GM23338 (cell line): ENCODE results near the gene PMAIP1. TPM values are rescaled to one million over a fixed set of nuclear protein-coding genes. Genes with fewer than 3 reads are reported as not detected.

ENCODE experiments used
- ATAC-seq: fragments of 200-7000 bp; cut with Tn5 transposase; 3 replicates; pipeline ENCODE4 v1.9.1; 2020
- DNase-seq: peaks from one replicate; pipeline ENCODE4 v3.0.0-alpha.2; 2015; ENCODE audit warnings: low spot score
- H2AFZ ChIP-seq: fragments of 200-600 bp; sonication (generic); 2 replicates; pipeline ENCODE4 v1.8.0; 2016; ENCODE audit warnings: antibody characterized with exemption, mild to moderate bottlenecking, moderate library complexity
- H3F3A ChIP-seq: fragments of 200-600 bp; sonication (generic); replicated peaks from 2 replicates; pipeline ENCODE4 v1.8.0; 2017; ENCODE audit warnings: antibody characterized with exemption, mixed run types, low read depth
- H3K27ac ChIP-seq: fragments of 200-600 bp; sonication (generic); 2 replicates; pipeline ENCODE4 v1.6.1; 2016; ENCODE audit warnings: low read depth
- H3K27me3 ChIP-seq: fragments of 200-600 bp; sonication (generic); 2 replicates; pipeline ENCODE4 v1.8.0; 2016; ENCODE audit warnings: mild to moderate bottlenecking, mixed run types, moderate library complexity; ENCODE audit not compliant: insufficient read depth
- H3K36me3 ChIP-seq: fragments of 200-600 bp; sonication (generic); 2 replicates; pipeline ENCODE4 v1.8.0; 2016; ENCODE audit warnings: mild to moderate bottlenecking; ENCODE audit not compliant: insufficient read depth
- H3K4me1 ChIP-seq: fragments of 200-600 bp; sonication (generic); 2 replicates; pipeline ENCODE4 v1.8.0; 2016; ENCODE audit warnings: mild to moderate bottlenecking, moderate library complexity; ENCODE audit not compliant: insufficient read depth
- H3K4me2 ChIP-seq: fragments of 200-600 bp; sonication (generic); 2 replicates; pipeline ENCODE4 v1.7.1; 2017; ENCODE audit warnings: mixed run types
- H3K4me3 ChIP-seq: fragments of 200-600 bp; sonication (generic); 2 replicates; pipeline ENCODE4 v1.6.1; 2016; ENCODE audit warnings: mixed run types
- H3K79me2 ChIP-seq: fragments of 200-600 bp; sonication (generic); replicated peaks from 2 replicates; pipeline ENCODE4 v1.8.0; 2017; ENCODE audit warnings: mild to moderate bottlenecking; ENCODE audit not compliant: insufficient read depth
- H3K9me2 ChIP-seq: fragments of 200-600 bp; sonication (generic); 2 replicates; pipeline ENCODE4 v1.8.0; 2017; ENCODE audit not compliant: insufficient read depth
- H4K20me1 ChIP-seq: fragments of 200-600 bp; sonication (generic); replicated peaks from 2 replicates; pipeline ENCODE4 v1.8.0; 2017; ENCODE audit warnings: mild to moderate bottlenecking; ENCODE audit not compliant: insufficient read depth
- H3K27ac Mint-ChIP-seq: 2 replicates; pipeline ENCODE4 v1.8.0; 2020; ENCODE audit warnings: inconsistent platforms, mild to moderate bottlenecking, moderate library complexity, mixed read lengths
- H3K27me3 Mint-ChIP-seq: 3 replicates; pipeline ENCODE4 v1.8.0; 2022; ENCODE audit warnings: low read depth, mild to moderate bottlenecking, moderate library complexity, mixed read lengths, inconsistent platforms; ENCODE audit not compliant: insufficient read depth, poor library complexity
- H3K36me3 Mint-ChIP-seq: 3 replicates; pipeline ENCODE4 v1.8.0; 2021; ENCODE audit warnings: low read depth, mild to moderate bottlenecking, inconsistent platforms, moderate library complexity, mixed read lengths
- H3K4me1 Mint-ChIP-seq: 3 replicates; pipeline ENCODE4 v1.8.0; 2020; ENCODE audit warnings: mild to moderate bottlenecking, inconsistent platforms, mixed read lengths
- H3K4me3 Mint-ChIP-seq: 3 replicates; pipeline ENCODE4 v1.8.0; 2021; ENCODE audit warnings: moderate library complexity, mild to moderate bottlenecking, inconsistent platforms, mixed read lengths
- H3K9me3 Mint-ChIP-seq: 3 replicates; pipeline ENCODE4 v1.8.0; 2020; ENCODE audit warnings: moderate library complexity, mild to moderate bottlenecking, inconsistent platforms, mixed read lengths
- EZH2 ChIP-seq: fragments of 200-600 bp; sonication (generic); IDR thresholded peaks from one replicate; pipeline ENCODE4 v1.8.0; 2017; ENCODE audit warnings: antibody characterized with exemption, mild to moderate bottlenecking, low read depth; ENCODE audit not compliant: unreplicated experiment
- EZH2phosphoT487 ChIP-seq: fragments of 200-600 bp; sonication (generic); IDR thresholded peaks from one replicate; pipeline ENCODE4 v1.8.1; 2018; ENCODE audit warnings: antibody characterized with exemption; ENCODE audit not compliant: unreplicated experiment
- NANOG ChIP-seq: IDR thresholded peaks from 2 replicates; pipeline ENCODE4 v1.6.1; 2016; ENCODE audit warnings: antibody characterized with exemption, borderline replicate concordance
- POLR2AphosphoS5 ChIP-seq: IDR thresholded peaks from 2 replicates; pipeline ENCODE4 v1.6.1; 2016; ENCODE audit warnings: antibody characterized with exemption, low read depth
- REST ChIP-seq: IDR thresholded peaks from one replicate; pipeline ENCODE4 v1.6.1; 2018; ENCODE audit warnings: antibody characterized with exemption; ENCODE audit not compliant: unreplicated experiment
- STAT1 ChIP-seq: IDR thresholded peaks from one replicate; pipeline ENCODE4 v1.6.1; 2016; ENCODE audit warnings: antibody characterized with exemption; ENCODE audit not compliant: unreplicated experiment
- ZNF114 ChIP-seq: fragments of 250-450 bp; sonication (Bioruptor Pico); IDR thresholded peaks from 2 replicates; pipeline ENCODE4 v1.5.0; 2020; ENCODE audit warnings: mild to moderate bottlenecking, moderate library complexity
- ZNF331 ChIP-seq: fragments of 250-450 bp; sonication (Bioruptor Pico); IDR thresholded peaks from 2 replicates; pipeline ENCODE4 v1.5.0; 2020; ENCODE audit warnings: low read depth, mild to moderate bottlenecking, moderate library complexity
- ZNF462 ChIP-seq: fragments of 250-450 bp; sonication (Bioruptor Pico); IDR thresholded peaks from 2 replicates; pipeline ENCODE4 v1.5.0; 2020; ENCODE audit warnings: mild to moderate bottlenecking, moderate library complexity
- polyA plus RNA-seq: library from polyadenylated mRNA; unstranded; fragments of >200 nt; fragmentation: Nextera tagmentation; extraction: Ambion mirVana; gene quantifications from 2 replicates; pipeline ENCODE4 v1.2.1, GENCODE V29; 2016
- total RNA-seq: library from RNA; depleted of rRNA; stranded (reverse); fragments of >200 nt; shearing (Covaris generic); gene quantifications from 2 replicates; pipeline ENCODE4 v1.2.3, GENCODE V29; 2014
- TF ChIP-seq, protein P1 (sequence below): IDR thresholded peaks from 2 replicates; pipeline ENCODE4 v1.6.1; 2016; ENCODE audit warnings: antibody characterized with exemption

Gene PMAIP1
- total and polyA plus RNA-seq, 2 experiments from 2014 or later = 156 to 296 TPM

GRCh38 chr18:59861963-59862819 lies 37.6 kb upstream of the PMAIP1 start:
- no peak overlapping the region for H3K4me3 ChIP-seq
- H3K36me3 ChIP-seq = no peaks in the 10 kb centered on the region
- H3K4me1 Mint-ChIP-seq = peaks cover 38% of the 10 kb centered on the region
- 0 out of 2 replicates have a peak, but pooled peaks cover 4% of the 10 kb centered on the region for H3F3A ChIP-seq
- no peaks in the 10 kb centered on the region for H4K20me1 ChIP-seq
- DNase-seq (no peak), ATAC-seq (no peak)
- no peak overlapping the region for H3K4me3 Mint-ChIP-seq
- H3K27me3 ChIP-seq = no peaks in the 10 kb centered on the region
- no peak overlapping the region for H2AFZ ChIP-seq
- H3K9me2 ChIP-seq = no peaks in the 10 kb centered on the region
- H3K4me1 ChIP-seq = peaks cover 36% of the 10 kb centered on the region
- H3K9me3 Mint-ChIP-seq = no peaks in the 10 kb centered on the region
- TF ChIP-seq EZH2 = no peak
- TF ChIP-seq ZNF462 (CRISPR knock-in tag) = no peak
- TF ChIP-seq NANOG = no peak
- TF ChIP-seq POLR2AphosphoS5 = no peak
- TF ChIP-seq EZH2phosphoT487 = no peak
- TF ChIP-seq, protein P1, sequence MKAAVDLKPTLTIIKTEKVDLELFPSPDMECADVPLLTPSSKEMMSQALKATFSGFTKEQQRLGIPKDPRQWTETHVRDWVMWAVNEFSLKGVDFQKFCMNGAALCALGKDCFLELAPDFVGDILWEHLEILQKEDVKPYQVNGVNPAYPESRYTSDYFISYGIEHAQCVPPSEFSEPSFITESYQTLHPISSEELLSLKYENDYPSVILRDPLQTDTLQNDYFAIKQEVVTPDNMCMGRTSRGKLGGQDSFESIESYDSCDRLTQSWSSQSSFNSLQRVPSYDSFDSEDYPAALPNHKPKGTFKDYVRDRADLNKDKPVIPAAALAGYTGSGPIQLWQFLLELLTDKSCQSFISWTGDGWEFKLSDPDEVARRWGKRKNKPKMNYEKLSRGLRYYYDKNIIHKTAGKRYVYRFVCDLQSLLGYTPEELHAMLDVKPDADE = no peak
- no peak for TF ChIP-seq ZNF331 (CRISPR knock-in tag)
- TF ChIP-seq ZNF114 = no peak
- TF ChIP-seq STAT1 = no peak
- no peak for TF ChIP-seq REST
- H3K27me3 Mint-ChIP-seq = peaks cover 11% of the 10 kb centered on the region
- H3K27ac ChIP-seq = no peak overlapping the region
- no peaks in the 10 kb centered on the region for H3K79me2 ChIP-seq
- H3K4me2 ChIP-seq = no peak overlapping the region
- H3K27ac Mint-ChIP-seq = no peak overlapping the region
- H3K36me3 Mint-ChIP-seq = no peaks in the 10 kb centered on the region
